Hepatocyte (in vitro differentiated cells): ENCODE measurements around the gene GPR142. TPM values are rescaled to one million over a fixed set of nuclear protein-coding genes. Genes with fewer than 3 reads are reported as not detected.
A peak's percentile ranks its signal among the peaks of the same experiment; 100 is the strongest.

Source experiments
- DNase-seq: peaks from one replicate; pipeline ENCODE4 v3.0.0-alpha.2; 2016; ENCODE audit warnings: low spot score
- H2AFZ ChIP-seq: fragments of 200-600 bp; sonication (generic); 2 replicates; pipeline ENCODE4 v1.6.0; 2016; ENCODE audit warnings: antibody characterized with exemption, mild to moderate bottlenecking
- H3K27ac ChIP-seq: fragments of 200-600 bp; sonication (generic); 2 replicates; pipeline ENCODE4 v1.5.1; 2016; ENCODE audit warnings: mild to moderate bottlenecking
- H3K27me3 ChIP-seq: fragments of 200-600 bp; sonication (generic); 2 replicates; pipeline ENCODE4 v1.6.1; 2016
- H3K36me3 ChIP-seq: fragments of 200-600 bp; sonication (generic); replicated peaks from 2 replicates; pipeline ENCODE4 v1.5.1; 2016; ENCODE audit warnings: low read depth; ENCODE audit not compliant: insufficient read depth
- H3K4me1 ChIP-seq: fragments of 200-600 bp; sonication (generic); 2 replicates; pipeline ENCODE4 v1.5.1; 2016; ENCODE audit warnings: mild to moderate bottlenecking, moderate library complexity; ENCODE audit not compliant: insufficient read depth
- H3K4me2 ChIP-seq: fragments of 200-600 bp; sonication (generic); 2 replicates; pipeline ENCODE4 v1.6.0; 2016
- H3K4me3 ChIP-seq: fragments of 200-600 bp; sonication (generic); 2 replicates; pipeline ENCODE4 v1.5.1; 2016; ENCODE audit warnings: mild to moderate bottlenecking
- H3K79me2 ChIP-seq: fragments of 200-600 bp; sonication (generic); 2 replicates; pipeline ENCODE4 v1.6.0; 2017; ENCODE audit warnings: mild to moderate bottlenecking
- H3K9me2 ChIP-seq: fragments of 200-600 bp; sonication (generic); replicated peaks from 2 replicates; pipeline ENCODE4 v1.6.0; 2017; ENCODE audit warnings: mild to moderate bottlenecking; ENCODE audit not compliant: insufficient read depth
- H3K9me3 ChIP-seq: fragments of 200-600 bp; sonication (generic); 2 replicates; pipeline ENCODE4 v1.5.1; 2016; ENCODE audit warnings: low read depth, mild to moderate bottlenecking
- H4K20me1 ChIP-seq: fragments of 200-600 bp; sonication (generic); 2 replicates; pipeline ENCODE4 v1.6.0; 2016; ENCODE audit warnings: mild to moderate bottlenecking; ENCODE audit not compliant: insufficient read depth, poor library complexity, severe bottlenecking
- CTCF ChIP-seq: fragments of 200-600 bp; sonication (generic); IDR thresholded peaks from 2 replicates; pipeline ENCODE4 v1.5.1; 2016; ENCODE audit warnings: antibody characterized with exemption, mild to moderate bottlenecking; ENCODE audit not compliant: poor library complexity
- EZH2 ChIP-seq: fragments of 200-600 bp; sonication (generic); IDR thresholded peaks from 2 replicates; pipeline ENCODE4 v1.6.1; 2016; ENCODE audit warnings: antibody characterized with exemption, mild to moderate bottlenecking, borderline replicate concordance
- EZH2phosphoT487 ChIP-seq: fragments of 200-600 bp; sonication (generic); IDR thresholded peaks from one replicate; pipeline ENCODE4 v1.6.1; 2018; ENCODE audit warnings: antibody characterized with exemption, mild to moderate bottlenecking, low read depth, moderate library complexity; ENCODE audit not compliant: unreplicated experiment, severe bottlenecking
- WGBS: methylation state at CpG from one replicate; pipeline ENCODE4 v1.1.6; 2016; ENCODE audit warnings: low lambda C conversion rate; ENCODE audit errors: missing lambda C conversion rate; 5-methylcytosine and 5-hydroxymethylcytosine counted together
- polyA plus RNA-seq: library from polyadenylated mRNA; unstranded; fragments of >200 nt; fragmentation: Nextera tagmentation; extraction: Ambion mirVana; gene quantifications from 2 replicates; pipeline ENCODE4 v1.2.1, GENCODE V29; 2016
- total RNA-seq: library from RNA; depleted of rRNA; stranded (reverse); fragments of >200 nt; gene quantifications from 2 replicates; pipeline ENCODE4 v1.2.3, GENCODE V29; 2014

Gene GPR142
- total and polyA plus RNA-seq, 2 experiments from 2014 or later = not detected

DNA sequence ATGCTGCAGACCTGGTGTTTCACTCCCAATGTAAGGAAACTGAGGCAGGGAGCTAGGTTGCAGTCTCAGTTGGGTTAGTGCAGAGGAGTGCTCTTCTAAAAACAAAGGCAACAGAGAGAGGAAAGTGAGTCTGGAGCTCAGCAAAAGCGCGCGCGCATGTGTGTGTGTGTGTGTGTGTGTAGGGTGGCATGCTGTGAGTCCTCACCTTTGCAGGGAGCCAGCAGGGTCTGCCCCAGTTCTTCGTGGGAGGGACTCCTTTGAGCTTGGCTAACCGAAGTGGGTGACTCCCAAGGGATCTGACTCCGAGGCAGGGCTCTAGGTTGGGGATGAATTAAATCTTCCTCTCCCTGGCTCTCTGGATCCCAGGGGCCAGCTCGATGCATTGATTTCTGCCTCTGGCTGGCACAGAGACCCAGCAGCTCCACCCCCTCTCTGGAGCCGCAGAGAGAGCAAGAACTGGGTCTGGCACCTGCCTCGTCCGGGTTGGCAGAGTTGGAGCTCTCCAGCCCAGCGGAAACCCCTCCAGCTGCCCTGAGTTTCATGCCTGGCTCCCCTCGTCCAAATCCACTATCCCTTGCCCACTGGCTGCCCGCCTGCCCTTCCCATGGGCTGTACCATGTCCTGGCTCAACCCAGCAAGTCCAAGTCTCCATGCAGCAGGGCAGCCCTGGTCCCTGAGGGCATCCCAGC, 4.4 kb upstream of the GPR142 start:
- H4K20me1 ChIP-seq = no peaks in the 10 kb centered on the region
- TF ChIP-seq EZH2phosphoT487 = no peak
- no peak for TF ChIP-seq EZH2
- no peak for TF ChIP-seq CTCF
- H3K4me3 ChIP-seq = no peak overlapping the region
- no peaks in the 10 kb centered on the region for H3K9me3 ChIP-seq
- no peak for DNase-seq
- H3K27me3 ChIP-seq = peaks cover 3% of the 10 kb centered on the region
- no peaks in the 10 kb centered on the region for H3K79me2 ChIP-seq
- no peak overlapping the region for H3K4me2 ChIP-seq
- H3K27ac ChIP-seq = no peak overlapping the region
- no peak overlapping the region for H2AFZ ChIP-seq
- 79% methylated on average over 14 of the region's 14 CpGs for WGBS
- H3K36me3 ChIP-seq = no peaks in the 10 kb centered on the region
- H3K4me1 ChIP-seq = no peaks in the 10 kb centered on the region
- H3K9me2 ChIP-seq = no peaks in the 10 kb centered on the region

- H3K27me3 ChIP-seq = no peaks in the 10 kb centered on the region
- WGBS = 51% methylated on average over 14 of the region's 14 CpGs
- peaks cover 3% of the 10 kb centered on the region for H3K4me1 ChIP-seq
- no peak overlapping the region for H3K27ac ChIP-seq
- H3K4me2 ChIP-seq = no peak overlapping the region
- H3K9me2 ChIP-seq = no peaks in the 10 kb centered on the region
- TF ChIP-seq CTCF (peak; percentile 96), EZH2 (no peak)
- peak; percentile 84 for DNase-seq
- no peaks in the 10 kb centered on the region for H3K79me2 ChIP-seq
- H3K36me3 ChIP-seq = no peaks in the 10 kb centered on the region
- H3K9me3 ChIP-seq = no peaks in the 10 kb centered on the region
- H4K20me1 ChIP-seq = no peaks in the 10 kb centered on the region
- no peak overlapping the region for H2AFZ ChIP-seq
- H3K4me3 ChIP-seq = no peak overlapping the region
Measured at GRCh38 chr17:74368341-74369081, 1.2 kb downstream of the GPR142 start.

DNA sequence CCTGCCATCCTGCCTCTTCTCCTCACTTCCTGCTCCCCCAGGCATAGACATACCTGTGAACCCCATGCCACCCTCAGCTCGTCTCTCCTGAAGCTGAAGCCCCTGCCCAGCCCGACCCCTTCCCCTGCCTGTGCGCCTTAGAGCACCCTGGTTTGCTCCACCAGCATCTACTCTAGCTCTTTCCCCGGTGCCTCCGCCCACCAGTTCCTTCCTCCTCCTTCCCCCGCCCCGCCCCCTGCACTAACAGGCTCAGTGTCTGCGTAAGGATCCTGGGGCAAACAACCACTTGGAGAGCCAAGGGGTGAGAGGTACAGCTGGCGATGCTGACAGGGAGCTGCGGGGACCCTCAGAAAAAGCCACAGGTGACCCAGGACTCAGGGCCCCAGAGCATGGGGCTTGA, 1.9 kb downstream of the GPR142 start:
- no peaks in the 10 kb centered on the region for H3K27me3 ChIP-seq
- DNase-seq = no peak
- TF ChIP-seq EZH2 (no peak), CTCF (no peak), EZH2phosphoT487 (no peak)
- no peak overlapping the region for H3K4me2 ChIP-seq
- no peaks in the 10 kb centered on the region for H3K36me3 ChIP-seq
- no peak overlapping the region for H3K27ac ChIP-seq
- H3K9me2 ChIP-seq = no peaks in the 10 kb centered on the region
- H3K4me1 ChIP-seq = peaks cover 6% of the 10 kb centered on the region
- WGBS = 52% methylated on average over 7 of the region's 10 CpGs
- H3K4me3 ChIP-seq = no peak overlapping the region
- no peak overlapping the region for H2AFZ ChIP-seq
- H3K9me3 ChIP-seq = no peaks in the 10 kb centered on the region
- no peaks in the 10 kb centered on the region for H4K20me1 ChIP-seq
- no peaks in the 10 kb centered on the region for H3K79me2 ChIP-seq
